ENCODE results near the gene TCF7L2. TPM values are rescaled to one million over a fixed set of nuclear protein-coding genes. Genes with fewer than 3 reads are reported as not detected.

TCF7L2 gene
- total RNA-seq, 1 experiment from 2014 or later = 16.1 TPM

DNA sequence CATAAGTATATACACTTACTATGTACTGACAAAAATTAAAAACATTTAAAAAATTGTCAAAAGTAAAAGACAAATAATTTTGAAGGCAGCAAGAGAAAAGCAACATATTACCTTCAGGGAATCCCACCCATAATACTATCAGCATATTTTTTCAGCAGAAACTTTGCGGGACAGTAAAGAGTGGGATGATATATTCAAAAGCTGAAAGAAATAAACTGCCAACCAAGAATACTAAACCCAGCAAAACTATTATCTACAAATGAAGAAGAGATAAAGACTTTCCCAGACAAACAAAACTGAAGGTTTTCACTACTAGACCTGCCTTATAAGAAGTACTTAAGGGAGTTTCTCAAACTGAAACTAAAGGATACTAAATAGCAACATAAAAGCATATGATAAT, 257.9 kb downstream of the TCF7L2 start:
- H4K20me1 ChIP-seq (ENCODE audit: low read length) = no peaks in the 10 kb centered on the region
- H3K4me1 ChIP-seq (ENCODE audit: insufficient read depth, low read length) = no peaks in the 10 kb centered on the region
- ATAC-seq (no peak), DNase-seq (no peak)
- no peaks in the 10 kb centered on the region for H3K9me2 ChIP-seq (replicated peaks; ENCODE audit: low read length)
- no peak overlapping the region for H2AFZ ChIP-seq (ENCODE audit: low read length)
- H3K4me3 ChIP-seq (ENCODE audit: low read length) = no peak overlapping the region
- ChIA-PET POLR2A (ENCODE audit: unreplicated experiment) (no interaction called here), CTCF (no interaction called here)
- H3K9me3 ChIP-seq (ENCODE audit: low read length) = peaks cover 12% of the 10 kb centered on the region; the same call in 1 of the 2 replicates
- H3K36me3 ChIP-seq (ENCODE audit: low read depth, low read length) = no peaks in the 10 kb centered on the region
- no peak overlapping the region for H3K9ac ChIP-seq (ENCODE audit: low read length)
- no TSS peak for BruUV-seq (replicated peaks)
- H3K27ac ChIP-seq (ENCODE audit: low read length) = no peak overlapping the region
- no peaks in the 10 kb centered on the region for H3K27me3 ChIP-seq (ENCODE audit: low read length)
- intact Hi-C loops (cut with micrococcal nuclease) = no loop called here
- no peaks in the 10 kb centered on the region for H3K79me2 ChIP-seq (ENCODE audit: low read length)
- no peak for TF ChIP-seq EZH2 (IDR thresholded peaks at IDR 0.05; ENCODE audit: low read length, unreplicated experiment)
- TF ChIP-seq, protein P1, sequence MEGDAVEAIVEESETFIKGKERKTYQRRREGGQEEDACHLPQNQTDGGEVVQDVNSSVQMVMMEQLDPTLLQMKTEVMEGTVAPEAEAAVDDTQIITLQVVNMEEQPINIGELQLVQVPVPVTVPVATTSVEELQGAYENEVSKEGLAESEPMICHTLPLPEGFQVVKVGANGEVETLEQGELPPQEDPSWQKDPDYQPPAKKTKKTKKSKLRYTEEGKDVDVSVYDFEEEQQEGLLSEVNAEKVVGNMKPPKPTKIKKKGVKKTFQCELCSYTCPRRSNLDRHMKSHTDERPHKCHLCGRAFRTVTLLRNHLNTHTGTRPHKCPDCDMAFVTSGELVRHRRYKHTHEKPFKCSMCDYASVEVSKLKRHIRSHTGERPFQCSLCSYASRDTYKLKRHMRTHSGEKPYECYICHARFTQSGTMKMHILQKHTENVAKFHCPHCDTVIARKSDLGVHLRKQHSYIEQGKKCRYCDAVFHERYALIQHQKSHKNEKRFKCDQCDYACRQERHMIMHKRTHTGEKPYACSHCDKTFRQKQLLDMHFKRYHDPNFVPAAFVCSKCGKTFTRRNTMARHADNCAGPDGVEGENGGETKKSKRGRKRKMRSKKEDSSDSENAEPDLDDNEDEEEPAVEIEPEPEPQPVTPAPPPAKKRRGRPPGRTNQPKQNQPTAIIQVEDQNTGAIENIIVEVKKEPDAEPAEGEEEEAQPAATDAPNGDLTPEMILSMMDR (conservative IDR thresholded peaks at IDR 0.05; ENCODE audit: low read depth, low read length) = no peak
- TF ChIP-seq EZH2phosphoT487 (IDR thresholded peaks at IDR 0.05; ENCODE audit: borderline replicate concordance, low read length) = no peak
- no peaks in the 10 kb centered on the region for H3F3A ChIP-seq (ENCODE audit: low read length, unreplicated experiment)
- H3K4me2 ChIP-seq (ENCODE audit: low read length) = no peak overlapping the region

DNA sequence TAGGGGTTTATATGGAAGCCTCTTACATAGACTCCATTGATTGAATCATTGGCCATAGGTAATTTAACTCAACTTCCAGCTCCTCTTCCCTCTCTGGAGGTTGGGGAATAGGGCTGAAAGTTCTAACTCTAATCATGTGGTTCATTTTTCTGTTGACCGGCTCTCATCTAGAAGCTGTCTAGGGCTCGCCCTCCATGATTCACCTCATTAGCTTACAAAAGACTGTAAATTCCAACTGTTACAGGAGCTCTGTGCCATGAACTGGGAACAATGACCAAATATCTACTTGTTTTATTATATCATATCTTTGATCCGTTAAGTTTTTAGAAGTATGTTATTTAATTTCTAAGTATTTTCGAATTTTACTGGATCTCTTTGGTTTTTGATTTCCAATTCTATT, 263.0 kb downstream of the TCF7L2 start:
- BruUV-seq (replicated peaks) = no TSS peak
- Histone ChIP-seq H3K27ac (ENCODE audit: low read length) (no peak overlapping the region), H3K27me3 (ENCODE audit: low read length) (no peaks in the 10 kb centered on the region), H3K9me2 (replicated peaks; ENCODE audit: low read length) (no peaks in the 10 kb centered on the region), H3K4me1 (ENCODE audit: insufficient read depth, low read length) (no peaks in the 10 kb centered on the region), H3K9ac (ENCODE audit: low read length) (no peak overlapping the region), H3K4me2 (ENCODE audit: low read length) (no peak overlapping the region), H3K36me3 (ENCODE audit: low read depth, low read length) (no peaks in the 10 kb centered on the region), H3K4me3 (ENCODE audit: low read length) (no peak overlapping the region), H4K20me1 (ENCODE audit: low read length) (no peaks in the 10 kb centered on the region), H2AFZ (ENCODE audit: low read length) (no peak overlapping the region), H3F3A (ENCODE audit: low read length, unreplicated experiment) (no peaks in the 10 kb centered on the region), H3K79me2 (ENCODE audit: low read length) (no peaks in the 10 kb centered on the region), H3K9me3 (ENCODE audit: low read length) (peaks cover 4% of the 10 kb centered on the region; the same call in 1 of the 2 replicates)
- no peak for TF ChIP-seq EZH2 (IDR thresholded peaks at IDR 0.05; ENCODE audit: low read length, unreplicated experiment)
- TF ChIP-seq, protein P1 (conservative IDR thresholded peaks at IDR 0.05; ENCODE audit: low read depth, low read length) = no peak
- intact Hi-C loops (cut with micrococcal nuclease) = no loop called here
- CTCF ChIA-PET = no interaction called here
- no peak for DNase-seq
- POLR2A ChIA-PET (ENCODE audit: unreplicated experiment) = no interaction called here
- ATAC-seq = no peak

DNA sequence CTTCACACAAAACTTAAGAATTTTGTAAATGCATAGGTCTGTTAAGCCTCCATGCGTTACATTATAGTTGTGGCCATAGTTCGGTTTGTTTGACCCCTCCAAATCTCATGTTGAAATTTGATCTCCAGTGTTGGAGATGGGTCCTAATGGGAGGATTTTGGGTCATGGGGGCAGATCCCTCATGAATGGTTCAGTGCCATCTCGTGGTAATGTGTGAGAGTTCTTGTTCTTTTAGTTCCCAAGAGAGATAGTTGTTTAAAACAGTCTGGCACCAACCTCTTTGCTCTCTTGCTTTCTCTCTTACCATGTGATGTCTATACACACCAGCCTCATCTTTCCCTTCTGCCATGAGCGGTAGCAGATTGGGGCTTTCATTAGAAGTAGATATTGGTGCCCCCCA, 264.3 kb downstream of the TCF7L2 start:
- H3K36me3 ChIP-seq (ENCODE audit: low read depth, low read length) = no peaks in the 10 kb centered on the region
- intact Hi-C loops (cut with micrococcal nuclease) = no loop called here
- ChIA-PET CTCF (interaction anchor here (0.7 kb wide), 1 partner anchor 628 kb away, joined by 3 read pairs; no protein-coding TSS in a partner anchor), POLR2A (ENCODE audit: unreplicated experiment) (no interaction called here)
- no peak overlapping the region for H3K4me3 ChIP-seq (ENCODE audit: low read length)
- BruUV-seq (replicated peaks) = no TSS peak
- no peaks in the 10 kb centered on the region for H3K9me2 ChIP-seq (replicated peaks; ENCODE audit: low read length)
- no peak overlapping the region for H3K9ac ChIP-seq (ENCODE audit: low read length)
- no peak for ATAC-seq
- no peaks in the 10 kb centered on the region for H3F3A ChIP-seq (ENCODE audit: low read length, unreplicated experiment)
- no peaks in the 10 kb centered on the region for H3K9me3 ChIP-seq (ENCODE audit: low read length)
- no peak overlapping the region for H3K27ac ChIP-seq (ENCODE audit: low read length)
- H3K79me2 ChIP-seq (ENCODE audit: low read length) = no peaks in the 10 kb centered on the region
- TF ChIP-seq, protein P1 (conservative IDR thresholded peaks at IDR 0.05; ENCODE audit: low read depth, low read length) = 0 out of 2 replicates have a peak, but pooled peaks have one; percentile 10
- TF ChIP-seq EZH2 (IDR thresholded peaks at IDR 0.05; ENCODE audit: low read length, unreplicated experiment) (no peak), EZH2phosphoT487 (IDR thresholded peaks at IDR 0.05; ENCODE audit: borderline replicate concordance, low read length) (no peak)
- H3K4me1 ChIP-seq (ENCODE audit: insufficient read depth, low read length) = no peaks in the 10 kb centered on the region
- no peak overlapping the region for H2AFZ ChIP-seq (ENCODE audit: low read length)
- DNase-seq = peak; percentile 14
- H3K4me2 ChIP-seq (ENCODE audit: low read length) = no peak overlapping the region
- H4K20me1 ChIP-seq (ENCODE audit: low read length) = no peaks in the 10 kb centered on the region
- H3K27me3 ChIP-seq (ENCODE audit: low read length) = no peaks in the 10 kb centered on the region

All from PC-3 (cell line).